HepG2 (cell line): Measurements from ENCODE around the gene SAC3D1. TPM values are rescaled to one million over a fixed set of nuclear protein-coding genes. Genes with fewer than 3 reads are reported as not detected.

Experiments used
- BRCA1 ChIP-seq: sonication (generic); formaldehyde crosslinking; IDR thresholded peaks from 2 replicates; pipeline ENCODE4 v1.4.0; 2020; ENCODE audit warnings: missing genetic modification reagents
- BRD4 ChIP-seq: sonication (generic); formaldehyde crosslinking; IDR thresholded peaks from 2 replicates; pipeline ENCODE4 v1.4.0; 2020; ENCODE audit warnings: missing genetic modification reagents
- HOXA7 ChIP-seq: sonication (generic); formaldehyde crosslinking; IDR thresholded peaks from 2 replicates; pipeline ENCODE4 v1.8.1; 2022; ENCODE audit warnings: mild to moderate bottlenecking, missing genetic modification reagents, moderate library complexity
- MED1 ChIP-seq: sonication (generic); formaldehyde crosslinking; IDR thresholded peaks from 2 replicates; pipeline ENCODE4 v1.4.0; 2020; ENCODE audit warnings: missing genetic modification reagents
- NCOA1 ChIP-seq: sonication (generic); formaldehyde crosslinking; IDR thresholded peaks from 2 replicates; pipeline ENCODE4 v1.9.0; 2021; ENCODE audit warnings: missing genetic modification reagents
- NCOA2 ChIP-seq: sonication (generic); formaldehyde crosslinking; IDR thresholded peaks from 2 replicates; pipeline ENCODE4 v1.8.0; 2022; ENCODE audit warnings: inconsistent platforms
- NR3C1 ChIP-seq: sonication (generic); formaldehyde crosslinking; IDR thresholded peaks from 2 replicates; pipeline ENCODE4 v1.4.0; 2020; ENCODE audit warnings: missing genetic modification reagents
- PCBP1 ChIP-seq: fragments of 200-400 bp; formaldehyde crosslinking; IDR thresholded peaks from 2 replicates; pipeline ENCODE4 v1.6.1; 2017; ENCODE audit warnings: mild to moderate bottlenecking, low read depth, low read length, borderline replicate concordance
- POLR2G ChIP-seq: fragments of 200-400 bp; formaldehyde crosslinking; IDR thresholded peaks from 2 replicates; pipeline ENCODE4 v1.6.1; 2018; ENCODE audit warnings: mild to moderate bottlenecking, low read depth, low read length, moderate library complexity
- PTBP1 ChIP-seq: fragments of 200-400 bp; formaldehyde crosslinking; IDR thresholded peaks from 2 replicates; pipeline ENCODE4 v1.6.1; 2018; ENCODE audit warnings: low read length, low read depth; ENCODE audit not compliant: poor library complexity, severe bottlenecking
- RFX5 ChIP-seq: IDR thresholded peaks from 2 replicates; pipeline ENCODE4 v1.6.1; 2011; ENCODE audit warnings: low read depth, low read length, improper control_type of control experiment
- THAP11 ChIP-seq: IDR thresholded peaks from 2 replicates; pipeline ENCODE4 v1.6.1; 2016; ENCODE audit warnings: missing biosample characterization, missing genetic modification reagents
- TRIM24 ChIP-seq: sonication (generic); formaldehyde crosslinking; IDR thresholded peaks from 2 replicates; pipeline ENCODE4 v1.8.0; 2022; ENCODE audit warnings: mild to moderate bottlenecking, missing genetic modification reagents
- ZMAT3 ChIP-seq: sonication (generic); formaldehyde crosslinking; conservative IDR thresholded peaks from 2 replicates; pipeline ENCODE4 v1.7.0; 2021; ENCODE audit warnings: missing genetic modification reagents
- ZNF234 ChIP-seq: sonication (generic); formaldehyde crosslinking; conservative IDR thresholded peaks from 2 replicates; pipeline ENCODE4 v1.5.1; 2020; ENCODE audit warnings: mild to moderate bottlenecking, missing genetic modification reagents
- ZNF34 ChIP-seq: sonication (generic); formaldehyde crosslinking; IDR thresholded peaks from 2 replicates; pipeline ENCODE4 v1.4.0; 2020; ENCODE audit warnings: mild to moderate bottlenecking, missing genetic modification reagents, borderline replicate concordance
- ZNF431 ChIP-seq: sonication (generic); formaldehyde crosslinking; IDR thresholded peaks from 2 replicates; pipeline ENCODE4 v1.9.0; 2022; ENCODE audit warnings: missing genetic modification reagents, low read depth, mild to moderate bottlenecking, borderline replicate concordance
- ZNF556 ChIP-seq: sonication (generic); formaldehyde crosslinking; IDR thresholded peaks from 2 replicates; pipeline ENCODE4 v1.4.0; 2020; ENCODE audit warnings: mild to moderate bottlenecking, missing genetic modification reagents, borderline replicate concordance
- ZNF720 ChIP-seq: sonication (generic); formaldehyde crosslinking; IDR thresholded peaks from 2 replicates; pipeline ENCODE4 v1.4.0; 2020; ENCODE audit warnings: missing genetic modification reagents
- polyA plus RNA-seq, 8 experiments: library from polyadenylated mRNA; depleted of rRNA in 3 of 8; stranded (reverse) in 7 of 8; unstranded in 1 of 8; fragments of >200 nt; fragmentation: Illumina TruSeq in 4 of 8; extraction: Trizol in 4 of 8; gene quantifications; 2 replicates each; pipeline versions ENCODE4 v1.2.1 to v1.2.3, GENCODE V29; 2011 to 2016; ENCODE audit warnings: low read depth in 4 of 8, missing spikeins in 1 of 8, mixed read lengths in 1 of 8; ENCODE audit not compliant: insufficient read depth in 1 of 8
- total RNA-seq, 5 experiments: library from RNA; depleted of rRNA; stranded (reverse); fragments of >200 nt; fragmentation: Illumina TruSeq; extraction: Trizol; gene quantifications; 2 replicates each; pipeline ENCODE4 v1.2.3, GENCODE V29; 2016; ENCODE audit warnings: low read depth in 1 of 5
- TF ChIP-seq, protein P1 (sequence below): sonication (generic); formaldehyde crosslinking; conservative IDR thresholded peaks from 2 replicates; pipeline ENCODE4 v1.4.0; 2020; ENCODE audit warnings: missing genetic modification reagents
- TF ChIP-seq, protein P2 (sequence below): sonication (generic); formaldehyde crosslinking; conservative IDR thresholded peaks from 2 replicates; pipeline ENCODE4 v1.4.0; 2020; ENCODE audit warnings: missing genetic modification reagents
- TF ChIP-seq, protein P3 (sequence below): IDR thresholded peaks from 2 replicates; pipeline ENCODE4 v1.6.1; 2012; ENCODE audit warnings: low read length, improper control_type of control experiment
- TF ChIP-seq, protein P4 (sequence below): sonication (generic); formaldehyde crosslinking; IDR thresholded peaks from 2 replicates; pipeline ENCODE4 v1.4.0; 2020; ENCODE audit warnings: low read depth, mild to moderate bottlenecking, missing genetic modification reagents

SAC3D1 gene
- total and polyA plus RNA-seq, 2 of the 13 experiments (the other 11 are each of a cell fraction or from before 2014, with no cell fraction given), result 7.4 to 36.3 TPM

DNA sequence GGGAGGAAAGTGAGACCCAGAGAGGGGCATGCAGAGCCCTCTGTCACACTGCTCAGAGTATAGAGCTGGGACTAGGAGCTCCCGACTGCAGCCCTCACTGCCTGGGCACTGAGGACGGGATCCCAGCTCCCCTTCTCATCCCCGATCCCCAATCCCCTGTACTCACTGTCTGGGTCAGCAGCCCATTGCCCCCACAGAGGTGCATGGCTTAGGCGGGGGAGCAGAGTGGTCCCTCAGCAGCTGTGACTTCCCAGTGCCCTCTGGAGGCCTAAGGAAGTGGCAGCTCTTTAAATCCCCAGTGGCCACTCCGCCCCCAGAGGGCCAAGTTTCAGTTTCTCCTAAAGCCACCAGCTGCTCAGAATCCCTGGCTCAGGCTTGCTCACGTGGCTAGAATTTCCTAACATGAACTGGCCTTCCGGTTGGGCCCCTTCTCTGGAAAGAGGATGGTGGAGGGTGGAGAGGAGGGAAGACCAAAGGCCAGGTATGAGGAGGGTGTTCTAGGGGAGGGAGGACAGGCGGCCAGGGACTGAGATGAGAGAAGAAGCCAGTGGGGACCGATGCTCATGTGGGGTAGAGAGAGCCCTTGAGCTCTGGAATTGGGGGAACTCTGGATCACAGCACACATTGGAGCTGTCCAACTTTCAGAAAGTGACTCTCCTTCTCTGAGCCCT is 44.2 kb upstream of the SAC3D1 start, which contains the start of gene BATF2 (continued):
- TF ChIP-seq ZNF431 (CRISPR knock-in tag) (no peak), MED1 (CRISPR knock-in tag) (peak; percentile 71), ZNF720 (CRISPR knock-in tag) (no peak), ZMAT3 (no peak), HOXA7 (CRISPR knock-in tag) (no peak), PCBP1 (no peak), ZNF34 (0 out of 2 replicates have a peak, but pooled peaks have one; percentile 66), BRD4 (no peak), NCOA1 (CRISPR knock-in tag) (no peak), RFX5 (no peak), NCOA2 (CRISPR knock-in tag) (peak; percentile 68; the same call in 1 of the 2 replicates), POLR2G (peak; percentile 63), BRCA1 (CRISPR knock-in tag) (no peak), THAP11 (CRISPR knock-in tag) (peak; percentile 87), ZNF234 (CRISPR knock-in tag) (no peak), NR3C1 (CRISPR knock-in tag) (no peak), TRIM24 (CRISPR knock-in tag) (no peak), ZNF556 (CRISPR knock-in tag) (peak; percentile 71; the same call in 1 of the 2 replicates), PTBP1 (no peak)
- TF ChIP-seq, protein P1, sequence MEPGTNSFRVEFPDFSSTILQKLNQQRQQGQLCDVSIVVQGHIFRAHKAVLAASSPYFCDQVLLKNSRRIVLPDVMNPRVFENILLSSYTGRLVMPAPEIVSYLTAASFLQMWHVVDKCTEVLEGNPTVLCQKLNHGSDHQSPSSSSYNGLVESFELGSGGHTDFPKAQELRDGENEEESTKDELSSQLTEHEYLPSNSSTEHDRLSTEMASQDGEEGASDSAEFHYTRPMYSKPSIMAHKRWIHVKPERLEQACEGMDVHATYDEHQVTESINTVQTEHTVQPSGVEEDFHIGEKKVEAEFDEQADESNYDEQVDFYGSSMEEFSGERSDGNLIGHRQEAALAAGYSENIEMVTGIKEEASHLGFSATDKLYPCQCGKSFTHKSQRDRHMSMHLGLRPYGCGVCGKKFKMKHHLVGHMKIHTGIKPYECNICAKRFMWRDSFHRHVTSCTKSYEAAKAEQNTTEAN (CRISPR knock-in tag), result no peak
- TF ChIP-seq, protein P2, sequence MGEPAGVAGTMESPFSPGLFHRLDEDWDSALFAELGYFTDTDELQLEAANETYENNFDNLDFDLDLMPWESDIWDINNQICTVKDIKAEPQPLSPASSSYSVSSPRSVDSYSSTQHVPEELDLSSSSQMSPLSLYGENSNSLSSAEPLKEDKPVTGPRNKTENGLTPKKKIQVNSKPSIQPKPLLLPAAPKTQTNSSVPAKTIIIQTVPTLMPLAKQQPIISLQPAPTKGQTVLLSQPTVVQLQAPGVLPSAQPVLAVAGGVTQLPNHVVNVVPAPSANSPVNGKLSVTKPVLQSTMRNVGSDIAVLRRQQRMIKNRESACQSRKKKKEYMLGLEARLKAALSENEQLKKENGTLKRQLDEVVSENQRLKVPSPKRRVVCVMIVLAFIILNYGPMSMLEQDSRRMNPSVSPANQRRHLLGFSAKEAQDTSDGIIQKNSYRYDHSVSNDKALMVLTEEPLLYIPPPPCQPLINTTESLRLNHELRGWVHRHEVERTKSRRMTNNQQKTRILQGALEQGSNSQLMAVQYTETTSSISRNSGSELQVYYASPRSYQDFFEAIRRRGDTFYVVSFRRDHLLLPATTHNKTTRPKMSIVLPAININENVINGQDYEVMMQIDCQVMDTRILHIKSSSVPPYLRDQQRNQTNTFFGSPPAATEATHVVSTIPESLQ (CRISPR knock-in tag), result no peak
- TF ChIP-seq, protein P3, sequence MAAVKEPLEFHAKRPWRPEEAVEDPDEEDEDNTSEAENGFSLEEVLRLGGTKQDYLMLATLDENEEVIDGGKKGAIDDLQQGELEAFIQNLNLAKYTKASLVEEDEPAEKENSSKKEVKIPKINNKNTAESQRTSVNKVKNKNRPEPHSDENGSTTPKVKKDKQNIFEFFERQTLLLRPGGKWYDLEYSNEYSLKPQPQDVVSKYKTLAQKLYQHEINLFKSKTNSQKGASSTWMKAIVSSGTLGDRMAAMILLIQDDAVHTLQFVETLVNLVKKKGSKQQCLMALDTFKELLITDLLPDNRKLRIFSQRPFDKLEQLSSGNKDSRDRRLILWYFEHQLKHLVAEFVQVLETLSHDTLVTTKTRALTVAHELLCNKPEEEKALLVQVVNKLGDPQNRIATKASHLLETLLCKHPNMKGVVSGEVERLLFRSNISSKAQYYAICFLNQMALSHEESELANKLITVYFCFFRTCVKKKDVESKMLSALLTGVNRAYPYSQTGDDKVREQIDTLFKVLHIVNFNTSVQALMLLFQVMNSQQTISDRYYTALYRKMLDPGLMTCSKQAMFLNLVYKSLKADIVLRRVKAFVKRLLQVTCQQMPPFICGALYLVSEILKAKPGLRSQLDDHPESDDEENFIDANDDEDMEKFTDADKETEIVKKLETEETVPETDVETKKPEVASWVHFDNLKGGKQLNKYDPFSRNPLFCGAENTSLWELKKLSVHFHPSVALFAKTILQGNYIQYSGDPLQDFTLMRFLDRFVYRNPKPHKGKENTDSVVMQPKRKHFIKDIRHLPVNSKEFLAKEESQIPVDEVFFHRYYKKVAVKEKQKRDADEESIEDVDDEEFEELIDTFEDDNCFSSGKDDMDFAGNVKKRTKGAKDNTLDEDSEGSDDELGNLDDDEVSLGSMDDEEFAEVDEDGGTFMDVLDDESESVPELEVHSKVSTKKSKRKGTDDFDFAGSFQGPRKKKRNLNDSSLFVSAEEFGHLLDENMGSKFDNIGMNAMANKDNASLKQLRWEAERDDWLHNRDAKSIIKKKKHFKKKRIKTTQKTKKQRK, result no peak
- TF ChIP-seq, protein P4, sequence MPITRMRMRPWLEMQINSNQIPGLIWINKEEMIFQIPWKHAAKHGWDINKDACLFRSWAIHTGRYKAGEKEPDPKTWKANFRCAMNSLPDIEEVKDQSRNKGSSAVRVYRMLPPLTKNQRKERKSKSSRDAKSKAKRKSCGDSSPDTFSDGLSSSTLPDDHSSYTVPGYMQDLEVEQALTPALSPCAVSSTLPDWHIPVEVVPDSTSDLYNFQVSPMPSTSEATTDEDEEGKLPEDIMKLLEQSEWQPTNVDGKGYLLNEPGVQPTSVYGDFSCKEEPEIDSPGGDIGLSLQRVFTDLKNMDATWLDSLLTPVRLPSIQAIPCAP (CRISPR knock-in tag), result no peak
